Stimulated activated CD4-positive, alpha-beta T cell treated with anti-CD3 and anti-CD28 coated beads, Interleukin-1b, Interleukin-23, amount 100 ng/mL, for 24 hours (primary cell): ENCODE data around the gene RHBDL3.
"Not testable (repeated sequence)": the region's sequence is repeated elsewhere in the genome, so short reads cannot be mapped to it uniquely, and the experiment has no call there.

Experiments
- DNase-seq, 4 experiments: peaks; one replicate each; pipeline ENCODE4 v3.0.0-alpha.2; 2020; ENCODE audit warnings: low read depth in 4 of 4, low spot score in 1 of 4

Gene RHBDL3

GRCh38 chr17:32289471-32290070 is 23.9 kb downstream of the RHBDL3 start:
- no peak for DNase-seq

- no peak for DNase-seq
Measured at GRCh38 chr17:32292094-32292493, 26.5 kb downstream of the RHBDL3 start.

- DNase-seq = no peak
Measured at GRCh38 chr17:32297424-32297823, 31.8 kb downstream of the RHBDL3 start.

- no peak for DNase-seq
Measured at GRCh38 chr17:32297860-32298259, 32.2 kb downstream of the RHBDL3 start.

- DNase-seq = no peak
Measured at GRCh38 chr17:32298298-32298697, 32.7 kb downstream of the RHBDL3 start.

- no peak for DNase-seq
Measured at GRCh38 chr17:32298721-32299579, 33.3 kb downstream of the RHBDL3 start.

- no peak for DNase-seq
Measured at GRCh38 chr17:32299580-32300164, 34.0 kb downstream of the RHBDL3 start.

- DNase-seq = no peak
Measured at GRCh38 chr17:32302037-32302436, 36.4 kb downstream of the RHBDL3 start.

- DNase-seq = no peak
Measured at GRCh38 chr17:32302860-32303649, 37.4 kb downstream of the RHBDL3 start.

GRCh38 chr17:32303781-32304288 is 38.2 kb downstream of the RHBDL3 start:
- no peak for DNase-seq

- DNase-seq = no peak
Measured at GRCh38 chr17:32305049-32305448, 39.4 kb downstream of the RHBDL3 start.

- no peak for DNase-seq
Measured at GRCh38 chr17:32307658-32308057, 42.0 kb downstream of the RHBDL3 start.

GRCh38 chr17:32311028-32311536 is 45.5 kb downstream of the RHBDL3 start:
- no peak for DNase-seq

GRCh38 chr17:32314636-32315035 is 49.0 kb downstream of the RHBDL3 start:
- no peak for DNase-seq

- no peak for DNase-seq
Measured at GRCh38 chr17:32315171-32315570, 49.5 kb downstream of the RHBDL3 start.

GRCh38 chr17:32316653-32317052 is 51.0 kb downstream of the RHBDL3 start:
- DNase-seq = not testable (repeated sequence)

GRCh38 chr17:32317353-32317752 is 51.7 kb downstream of the RHBDL3 start:
- no peak for DNase-seq

- DNase-seq = no peak
Measured at GRCh38 chr17:32318071-32318470, 52.4 kb downstream of the RHBDL3 start.

GRCh38 chr17:32319548-32319905 is 53.9 kb downstream of the RHBDL3 start:
- peak; percentile 47 to 74 (median 65) for DNase-seq

GRCh38 chr17:32320080-32320479 is 54.4 kb downstream of the RHBDL3 start:
- DNase-seq = not testable (repeated sequence)

- DNase-seq = no peak
Measured at GRCh38 chr17:32320847-32321246, 55.2 kb downstream of the RHBDL3 start.
